ENCODE data around the gene CFAP20DC. TPM values are rescaled to one million over a fixed set of nuclear protein-coding genes. Genes with fewer than 3 reads are reported as not detected.
"Not testable (repeated sequence)": the region's sequence is repeated elsewhere in the genome, so short reads cannot be mapped to it uniquely, and the experiment has no call there.

Gene CFAP20DC
- total RNA-seq, 1 experiment from 2014 or later, result 0.11 TPM

GRCh38 chr3:58848826-58849225, 201.0 kb downstream of the CFAP20DC start:
- Histone ChIP-seq H3K9me2 (replicated peaks; ENCODE audit: insufficient read depth, low read length) (no peaks in the 10 kb centered on the region), H3K79me2 (ENCODE audit: low read length) (no peaks in the 10 kb centered on the region)

GRCh38 chr3:58842050-58842747, 207.6 kb downstream of the CFAP20DC start:
- not testable (repeated sequence) for H3K79me2 ChIP-seq (ENCODE audit: low read length); H3K9me3 ChIP-seq (ENCODE audit: low read length); H3K4me2 ChIP-seq (ENCODE audit: low read depth, low read length, poor library complexity, severe bottlenecking); H2AFZ ChIP-seq (ENCODE audit: low read length); H3K9me2 ChIP-seq (replicated peaks; ENCODE audit: insufficient read depth, low read length); H3K4me1 ChIP-seq (ENCODE audit: low read length); H3K9ac ChIP-seq (ENCODE audit: low read length); H3K4me3 ChIP-seq (ENCODE audit: low read length); H3K27ac ChIP-seq (ENCODE audit: low read length); DNase-seq; H3K36me3 ChIP-seq (ENCODE audit: insufficient read depth, low read length); H4K20me1 ChIP-seq (ENCODE audit: insufficient read depth, low read depth, low read length); H3K27me3 ChIP-seq (ENCODE audit: low read length)

More at GRCh38 chr3:58848826-58849225, 201.0 kb downstream of the CFAP20DC start:
- no peak overlapping the region for H3K4me3 ChIP-seq (ENCODE audit: low read length)
- no peaks in the 10 kb centered on the region for H3K4me1 ChIP-seq (ENCODE audit: low read length)
- no peak overlapping the region for H3K9ac ChIP-seq (ENCODE audit: low read length)
- H2AFZ ChIP-seq (ENCODE audit: low read length), result no peak overlapping the region
- H3K9me3 ChIP-seq (ENCODE audit: low read length), result no peaks in the 10 kb centered on the region
- no peaks in the 10 kb centered on the region for H4K20me1 ChIP-seq (ENCODE audit: insufficient read depth, low read depth, low read length)
- DNase-seq, result no peak
- H3K27me3 ChIP-seq (ENCODE audit: low read length), result no peaks in the 10 kb centered on the region
- no peak overlapping the region for H3K4me2 ChIP-seq (ENCODE audit: low read depth, low read length, poor library complexity, severe bottlenecking)
- H3K36me3 ChIP-seq (ENCODE audit: insufficient read depth, low read length), result no peaks in the 10 kb centered on the region
- H3K27ac ChIP-seq (ENCODE audit: low read length), result no peak overlapping the region

GRCh38 chr3:58840949-58841348, 208.9 kb downstream of the CFAP20DC start:
- DNase-seq, result no peak
- Histone ChIP-seq H3K36me3 (ENCODE audit: insufficient read depth, low read length) (no peaks in the 10 kb centered on the region), H3K9me2 (replicated peaks; ENCODE audit: insufficient read depth, low read length) (no peaks in the 10 kb centered on the region), H3K27me3 (ENCODE audit: low read length) (no peaks in the 10 kb centered on the region), H3K9ac (ENCODE audit: low read length) (no peak overlapping the region), H3K4me1 (ENCODE audit: low read length) (no peaks in the 10 kb centered on the region), H3K79me2 (ENCODE audit: low read length) (no peaks in the 10 kb centered on the region), H3K4me2 (ENCODE audit: low read depth, low read length, poor library complexity, severe bottlenecking) (no peak overlapping the region), H3K9me3 (ENCODE audit: low read length) (no peaks in the 10 kb centered on the region), H4K20me1 (ENCODE audit: insufficient read depth, low read depth, low read length) (no peaks in the 10 kb centered on the region), H3K4me3 (ENCODE audit: low read length) (no peak overlapping the region), H2AFZ (ENCODE audit: low read length) (no peak overlapping the region), H3K27ac (ENCODE audit: low read length) (no peak overlapping the region)

- no peak overlapping the region for H3K9ac ChIP-seq (ENCODE audit: low read length)
- H3K9me2 ChIP-seq (replicated peaks; ENCODE audit: insufficient read depth, low read length), result no peaks in the 10 kb centered on the region
- no peaks in the 10 kb centered on the region for H3K36me3 ChIP-seq (ENCODE audit: insufficient read depth, low read length)
- H3K4me3 ChIP-seq (ENCODE audit: low read length), result no peak overlapping the region
- DNase-seq, result no peak
- no peak overlapping the region for H3K27ac ChIP-seq (ENCODE audit: low read length)
- H2AFZ ChIP-seq (ENCODE audit: low read length), result no peak overlapping the region
- no peaks in the 10 kb centered on the region for H3K27me3 ChIP-seq (ENCODE audit: low read length)
- no peaks in the 10 kb centered on the region for H3K4me1 ChIP-seq (ENCODE audit: low read length)
- H4K20me1 ChIP-seq (ENCODE audit: insufficient read depth, low read depth, low read length), result no peaks in the 10 kb centered on the region
- no peaks in the 10 kb centered on the region for H3K9me3 ChIP-seq (ENCODE audit: low read length)
- no peak overlapping the region for H3K4me2 ChIP-seq (ENCODE audit: low read depth, low read length, poor library complexity, severe bottlenecking)
- H3K79me2 ChIP-seq (ENCODE audit: low read length), result no peaks in the 10 kb centered on the region
These were observed 209.9 kb downstream of the CFAP20DC start for GRCh38 chr3:58839964-58840363.

GRCh38 chr3:58839187-58839586, 210.6 kb downstream of the CFAP20DC start:
- Histone ChIP-seq H3K4me1 (ENCODE audit: low read length) (no peaks in the 10 kb centered on the region), H3K9me3 (ENCODE audit: low read length) (no peaks in the 10 kb centered on the region)

GRCh38 chr3:58837856-58838255, 212.0 kb downstream of the CFAP20DC start:
- no peaks in the 10 kb centered on the region for H3K9me2 ChIP-seq (replicated peaks; ENCODE audit: insufficient read depth, low read length)
- no peaks in the 10 kb centered on the region for H3K27me3 ChIP-seq (ENCODE audit: low read length)
- H3K4me2 ChIP-seq (ENCODE audit: low read depth, low read length, poor library complexity, severe bottlenecking), result no peak overlapping the region
- H3K4me1 ChIP-seq (ENCODE audit: low read length), result no peaks in the 10 kb centered on the region
- H4K20me1 ChIP-seq (ENCODE audit: insufficient read depth, low read depth, low read length), result no peaks in the 10 kb centered on the region
- no peaks in the 10 kb centered on the region for H3K79me2 ChIP-seq (ENCODE audit: low read length)
- no peaks in the 10 kb centered on the region for H3K36me3 ChIP-seq (ENCODE audit: insufficient read depth, low read length)
- DNase-seq, result no peak
- H3K27ac ChIP-seq (ENCODE audit: low read length), result no peak overlapping the region
- H3K4me3 ChIP-seq (ENCODE audit: low read length), result no peak overlapping the region
- H2AFZ ChIP-seq (ENCODE audit: low read length), result no peak overlapping the region
- no peak overlapping the region for H3K9ac ChIP-seq (ENCODE audit: low read length)
- H3K9me3 ChIP-seq (ENCODE audit: low read length), result no peaks in the 10 kb centered on the region

More at GRCh38 chr3:58839187-58839586, 210.6 kb downstream of the CFAP20DC start:
- no peak overlapping the region for H2AFZ ChIP-seq (ENCODE audit: low read length)
- no peaks in the 10 kb centered on the region for H4K20me1 ChIP-seq (ENCODE audit: insufficient read depth, low read depth, low read length)
- H3K36me3 ChIP-seq (ENCODE audit: insufficient read depth, low read length), result no peaks in the 10 kb centered on the region
- no peaks in the 10 kb centered on the region for H3K79me2 ChIP-seq (ENCODE audit: low read length)
- H3K27me3 ChIP-seq (ENCODE audit: low read length), result no peaks in the 10 kb centered on the region
- no peaks in the 10 kb centered on the region for H3K9me2 ChIP-seq (replicated peaks; ENCODE audit: insufficient read depth, low read length)
- no peak overlapping the region for H3K9ac ChIP-seq (ENCODE audit: low read length)
- DNase-seq, result no peak
- no peak overlapping the region for H3K4me2 ChIP-seq (ENCODE audit: low read depth, low read length, poor library complexity, severe bottlenecking)
- H3K4me3 ChIP-seq (ENCODE audit: low read length), result no peak overlapping the region
- H3K27ac ChIP-seq (ENCODE audit: low read length), result no peak overlapping the region

GRCh38 chr3:58837141-58837843, 212.5 kb downstream of the CFAP20DC start:
- H3K4me1 ChIP-seq (ENCODE audit: low read length), result no peaks in the 10 kb centered on the region
- H3K79me2 ChIP-seq (ENCODE audit: low read length), result no peaks in the 10 kb centered on the region
- no peak for DNase-seq
- no peaks in the 10 kb centered on the region for H3K9me2 ChIP-seq (replicated peaks; ENCODE audit: insufficient read depth, low read length)
- H3K4me2 ChIP-seq (ENCODE audit: low read depth, low read length, poor library complexity, severe bottlenecking), result no peak overlapping the region
- H3K27ac ChIP-seq (ENCODE audit: low read length), result no peak overlapping the region
- H2AFZ ChIP-seq (ENCODE audit: low read length), result no peak overlapping the region
- no peaks in the 10 kb centered on the region for H4K20me1 ChIP-seq (ENCODE audit: insufficient read depth, low read depth, low read length)
- H3K9ac ChIP-seq (ENCODE audit: low read length), result no peak overlapping the region
- H3K36me3 ChIP-seq (ENCODE audit: insufficient read depth, low read length), result no peaks in the 10 kb centered on the region
- H3K4me3 ChIP-seq (ENCODE audit: low read length), result no peak overlapping the region
- no peaks in the 10 kb centered on the region for H3K27me3 ChIP-seq (ENCODE audit: low read length)
- H3K9me3 ChIP-seq (ENCODE audit: low read length), result no peaks in the 10 kb centered on the region

GRCh38 chr3:58835086-58835485, 214.7 kb downstream of the CFAP20DC start:
- Histone ChIP-seq H3K27me3 (ENCODE audit: low read length) (no peaks in the 10 kb centered on the region), H3K4me1 (ENCODE audit: low read length) (no peaks in the 10 kb centered on the region), H3K27ac (ENCODE audit: low read length) (no peak overlapping the region), H4K20me1 (ENCODE audit: insufficient read depth, low read depth, low read length) (no peaks in the 10 kb centered on the region), H3K9me3 (ENCODE audit: low read length) (no peaks in the 10 kb centered on the region), H3K9ac (ENCODE audit: low read length) (no peak overlapping the region), H3K9me2 (replicated peaks; ENCODE audit: insufficient read depth, low read length) (no peaks in the 10 kb centered on the region), H3K79me2 (ENCODE audit: low read length) (no peaks in the 10 kb centered on the region), H3K4me2 (ENCODE audit: low read depth, low read length, poor library complexity, severe bottlenecking) (no peak overlapping the region), H3K4me3 (ENCODE audit: low read length) (no peak overlapping the region), H2AFZ (ENCODE audit: low read length) (no peak overlapping the region), H3K36me3 (ENCODE audit: insufficient read depth, low read length) (no peaks in the 10 kb centered on the region)
- DNase-seq, result no peak
